ENCODE data around the gene ECI2. TPM values are rescaled to one million over a fixed set of nuclear protein-coding genes. Genes with fewer than 3 reads are reported as not detected.
A peak's percentile ranks its signal among the peaks of the same experiment; 100 is the strongest.
"Not testable (repeated sequence)": the region's sequence is repeated elsewhere in the genome, so short reads cannot be mapped to it uniquely, and the experiment has no call there.

ECI2 gene
- total RNA-seq, 1 experiment from 2014 or later: 98.8 TPM

DNA sequence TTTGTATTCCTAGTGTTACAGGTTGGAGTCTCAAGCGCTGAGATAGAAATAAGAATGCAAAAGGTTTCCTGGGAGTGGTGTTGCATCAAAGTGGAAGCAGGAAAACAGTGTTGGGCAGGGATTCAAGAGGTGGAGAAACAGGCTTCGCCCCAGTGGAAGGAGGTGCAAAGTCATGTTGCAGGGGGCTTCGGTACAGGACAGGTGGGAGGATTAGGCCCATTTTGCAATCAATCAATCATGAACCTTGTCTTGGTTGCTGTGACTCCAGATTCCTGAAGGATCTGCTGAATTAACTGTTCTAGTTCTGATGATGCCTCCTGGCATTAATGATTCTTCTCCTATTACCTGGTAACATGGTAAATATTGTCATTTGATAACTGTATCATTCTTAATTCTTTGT lies 34.1 kb downstream of the ECI2 start:
- DNase-seq: no peak
- Histone ChIP-seq H3K36me3 (replicated peaks; ENCODE audit: control insufficient read depth, insufficient read depth, low read length) (no peaks in the 10 kb centered on the region), H3K27me3 (ENCODE audit: control insufficient read depth, insufficient read depth, low read length) (no peaks in the 10 kb centered on the region), H3K4me3 (ENCODE audit: insufficient read depth, low read depth, low read length) (no peak overlapping the region)

DNA sequence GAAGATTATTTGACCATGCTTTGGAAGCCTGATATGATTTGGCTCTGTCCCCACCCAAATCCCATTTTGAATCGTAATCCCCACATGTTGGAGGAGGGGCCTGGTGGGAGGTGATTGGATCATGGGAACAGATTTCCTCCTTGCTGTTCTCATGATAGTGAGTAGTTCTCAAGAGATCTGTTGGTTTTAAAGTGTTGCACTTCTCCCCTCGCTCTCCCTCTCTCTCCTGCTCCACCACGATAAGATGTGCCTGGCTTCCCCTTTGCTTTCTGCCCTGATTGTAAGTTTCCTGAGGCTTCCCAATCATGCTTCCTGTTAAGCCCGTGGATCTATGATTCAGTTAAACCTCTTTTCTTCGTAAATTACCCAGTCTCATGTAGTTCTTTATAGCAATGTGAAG lies 34.7 kb downstream of the ECI2 start:
- Histone ChIP-seq H3K4me3 (ENCODE audit: insufficient read depth, low read depth, low read length) (no peak overlapping the region), H3K36me3 (replicated peaks; ENCODE audit: control insufficient read depth, insufficient read depth, low read length) (no peaks in the 10 kb centered on the region), H3K27me3 (ENCODE audit: control insufficient read depth, insufficient read depth, low read length) (no peaks in the 10 kb centered on the region)
- no peak for DNase-seq

DNA sequence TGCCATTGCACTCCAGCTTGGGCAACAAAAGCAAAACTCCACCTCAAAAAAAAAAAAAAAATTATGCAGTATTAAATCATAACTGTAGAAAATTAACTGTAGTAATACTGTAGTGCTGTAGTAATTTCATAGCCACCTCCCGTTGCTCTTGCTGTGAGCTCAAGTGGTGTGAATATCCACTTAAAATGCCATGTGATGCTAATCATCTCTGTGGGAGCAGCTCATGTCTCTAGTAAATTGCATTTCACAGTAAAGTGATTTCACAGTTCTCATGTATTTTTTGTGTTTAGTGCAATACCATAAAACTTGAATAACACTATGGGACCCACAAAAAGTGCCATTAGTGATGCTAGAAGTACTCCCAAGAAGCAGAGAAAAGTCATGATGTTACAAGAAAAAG lies 42.1 kb downstream of the ECI2 start:
- H3K4me3 ChIP-seq (ENCODE audit: insufficient read depth, low read depth, low read length): no peak overlapping the region
- H3K27me3 ChIP-seq (ENCODE audit: control insufficient read depth, insufficient read depth, low read length): no peaks in the 10 kb centered on the region
- DNase-seq: no peak
- H3K36me3 ChIP-seq (replicated peaks; ENCODE audit: control insufficient read depth, insufficient read depth, low read length): no peaks in the 10 kb centered on the region

DNA sequence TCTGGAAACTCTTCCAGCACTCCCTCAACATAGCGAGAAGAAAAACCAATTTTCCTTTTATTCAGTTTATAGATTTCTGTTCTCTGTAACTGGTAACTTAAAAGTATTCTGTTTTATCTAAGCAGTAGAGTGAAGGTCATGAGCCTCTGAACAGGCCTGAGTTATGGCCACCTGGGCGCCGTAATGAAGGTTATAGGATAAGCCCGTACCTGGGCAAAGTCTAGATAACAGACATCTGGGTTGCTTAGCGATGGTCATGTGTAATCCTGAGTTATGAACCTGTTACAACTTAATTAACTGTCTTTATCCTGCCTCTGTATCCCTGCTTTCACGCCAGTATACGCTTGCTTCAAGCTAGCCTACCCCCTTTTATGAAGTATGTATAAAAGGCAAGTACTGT lies 43.4 kb downstream of the ECI2 start:
- Histone ChIP-seq H3K27me3 (ENCODE audit: control insufficient read depth, insufficient read depth, low read length) (no peaks in the 10 kb centered on the region), H3K36me3 (replicated peaks; ENCODE audit: control insufficient read depth, insufficient read depth, low read length) (no peaks in the 10 kb centered on the region), H3K4me3 (ENCODE audit: insufficient read depth, low read depth, low read length) (no peak overlapping the region)
- DNase-seq: no peak

DNA sequence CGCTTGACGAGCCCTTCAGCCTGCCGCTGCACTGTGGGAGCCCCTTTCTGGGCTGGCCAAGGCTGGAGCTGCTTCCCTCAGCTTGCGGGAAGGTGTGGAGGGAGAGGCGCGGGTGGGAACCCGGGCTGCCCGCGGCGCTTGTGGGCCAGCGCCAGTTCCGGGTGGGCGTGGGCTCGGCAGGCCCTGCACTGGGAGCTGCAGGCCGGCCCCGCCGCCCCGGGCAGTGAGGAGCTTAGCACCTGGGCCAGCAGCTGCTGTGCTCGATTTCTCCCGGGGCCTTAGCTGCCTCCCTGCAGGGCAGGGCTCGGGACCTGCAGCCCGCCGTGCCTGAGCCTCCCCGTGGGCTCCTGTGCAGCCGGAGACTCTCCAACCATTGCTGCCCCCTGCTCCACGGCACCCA lies 45.3 kb downstream of the ECI2 start:
- H3K36me3 ChIP-seq (replicated peaks; ENCODE audit: control insufficient read depth, insufficient read depth, low read length); H3K27me3 ChIP-seq (ENCODE audit: control insufficient read depth, insufficient read depth, low read length); DNase-seq; H3K4me3 ChIP-seq (ENCODE audit: insufficient read depth, low read depth, low read length): not testable (repeated sequence)

DNA sequence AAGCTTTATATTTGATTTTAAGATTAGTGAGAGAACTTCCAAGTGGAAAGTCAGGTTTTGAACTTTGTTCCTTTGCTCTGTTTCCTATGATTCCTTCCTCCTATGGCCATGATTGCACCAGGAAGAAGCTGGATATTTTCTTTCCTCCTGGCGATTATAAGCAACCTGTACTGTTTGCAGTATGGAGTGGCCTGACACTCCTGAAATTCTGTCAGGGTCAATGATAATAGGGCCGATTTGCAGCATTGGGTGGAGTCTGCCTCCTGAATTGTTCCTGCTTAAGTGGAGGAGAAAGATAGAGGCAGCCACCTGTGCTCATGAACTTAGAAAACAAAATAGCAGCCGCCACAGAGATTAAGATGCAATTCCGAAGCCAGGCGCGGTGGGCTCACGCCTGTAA lies 46.7 kb downstream of the ECI2 start:
- no peaks in the 10 kb centered on the region for H3K36me3 ChIP-seq (replicated peaks; ENCODE audit: control insufficient read depth, insufficient read depth, low read length)
- no peak for DNase-seq
- no peaks in the 10 kb centered on the region for H3K27me3 ChIP-seq (ENCODE audit: control insufficient read depth, insufficient read depth, low read length)
- H3K4me3 ChIP-seq (ENCODE audit: insufficient read depth, low read depth, low read length): no peak overlapping the region

DNA sequence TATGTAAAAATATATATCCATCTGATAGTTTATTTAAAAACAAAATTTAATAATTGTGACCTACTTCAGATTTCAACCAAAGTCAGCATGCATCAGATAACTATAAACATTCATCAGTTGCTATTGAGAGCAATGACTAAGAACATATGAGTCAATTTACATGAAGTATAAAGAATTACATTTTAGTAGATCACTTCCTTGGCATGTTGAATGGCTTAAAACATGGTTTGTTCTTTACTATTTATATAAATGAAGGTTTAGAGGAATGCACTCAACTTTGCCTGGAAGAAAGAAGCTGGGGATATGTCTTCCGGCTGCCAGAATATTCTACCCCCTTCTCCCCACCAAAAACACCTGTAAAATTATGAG lies 50.1 kb downstream of the ECI2 start:
- Histone ChIP-seq H3K4me3 (ENCODE audit: insufficient read depth, low read depth, low read length) (no peak overlapping the region), H3K36me3 (replicated peaks; ENCODE audit: control insufficient read depth, insufficient read depth, low read length) (no peaks in the 10 kb centered on the region), H3K27me3 (ENCODE audit: control insufficient read depth, insufficient read depth, low read length) (no peaks in the 10 kb centered on the region)
- no peak for DNase-seq

DNA sequence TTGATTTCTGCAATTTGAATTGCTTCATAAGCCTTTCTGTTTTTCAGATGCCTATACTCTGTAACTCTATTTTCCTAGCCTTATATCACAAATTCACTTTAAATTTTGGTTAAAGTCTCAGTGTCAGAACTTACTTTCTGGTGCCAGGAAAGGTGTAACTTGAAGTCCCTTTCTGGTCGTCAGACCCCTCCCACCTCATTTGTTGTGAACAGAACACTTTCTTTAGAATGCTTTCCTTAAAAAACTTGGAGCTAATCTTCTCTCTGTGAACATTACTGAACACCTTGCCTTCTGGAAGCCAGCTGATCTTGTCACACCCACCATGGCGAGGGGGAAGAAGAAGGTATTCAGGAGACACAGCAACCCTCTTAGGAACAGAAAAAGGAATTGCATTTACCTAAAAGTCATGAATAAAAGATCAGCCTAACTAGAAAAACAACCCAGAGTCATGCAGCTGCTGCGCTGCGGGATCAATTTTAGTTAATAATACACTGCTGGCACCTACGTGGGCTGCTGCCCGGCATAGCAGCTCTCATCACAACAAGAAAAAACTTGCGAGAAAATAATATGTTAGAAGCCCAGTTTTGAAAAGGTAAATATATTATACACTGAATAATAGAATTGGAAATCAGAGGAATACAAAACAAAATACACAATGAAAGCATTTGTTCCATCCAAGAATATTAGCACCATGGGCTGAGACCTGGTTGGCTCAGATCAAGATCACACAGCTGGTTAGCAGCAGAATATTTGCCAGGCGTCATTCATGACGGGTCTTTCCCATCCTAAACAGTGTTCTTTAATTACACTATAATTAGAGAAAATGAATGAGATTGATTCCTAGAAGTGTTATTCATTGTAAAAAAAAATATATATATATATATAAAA lies 50.7 kb downstream of the ECI2 start:
- no peak for DNase-seq
- Histone ChIP-seq H3K36me3 (replicated peaks; ENCODE audit: control insufficient read depth, insufficient read depth, low read length) (no peaks in the 10 kb centered on the region), H3K27me3 (ENCODE audit: control insufficient read depth, insufficient read depth, low read length) (no peaks in the 10 kb centered on the region), H3K4me3 (ENCODE audit: insufficient read depth, low read depth, low read length) (no peak overlapping the region)

DNA sequence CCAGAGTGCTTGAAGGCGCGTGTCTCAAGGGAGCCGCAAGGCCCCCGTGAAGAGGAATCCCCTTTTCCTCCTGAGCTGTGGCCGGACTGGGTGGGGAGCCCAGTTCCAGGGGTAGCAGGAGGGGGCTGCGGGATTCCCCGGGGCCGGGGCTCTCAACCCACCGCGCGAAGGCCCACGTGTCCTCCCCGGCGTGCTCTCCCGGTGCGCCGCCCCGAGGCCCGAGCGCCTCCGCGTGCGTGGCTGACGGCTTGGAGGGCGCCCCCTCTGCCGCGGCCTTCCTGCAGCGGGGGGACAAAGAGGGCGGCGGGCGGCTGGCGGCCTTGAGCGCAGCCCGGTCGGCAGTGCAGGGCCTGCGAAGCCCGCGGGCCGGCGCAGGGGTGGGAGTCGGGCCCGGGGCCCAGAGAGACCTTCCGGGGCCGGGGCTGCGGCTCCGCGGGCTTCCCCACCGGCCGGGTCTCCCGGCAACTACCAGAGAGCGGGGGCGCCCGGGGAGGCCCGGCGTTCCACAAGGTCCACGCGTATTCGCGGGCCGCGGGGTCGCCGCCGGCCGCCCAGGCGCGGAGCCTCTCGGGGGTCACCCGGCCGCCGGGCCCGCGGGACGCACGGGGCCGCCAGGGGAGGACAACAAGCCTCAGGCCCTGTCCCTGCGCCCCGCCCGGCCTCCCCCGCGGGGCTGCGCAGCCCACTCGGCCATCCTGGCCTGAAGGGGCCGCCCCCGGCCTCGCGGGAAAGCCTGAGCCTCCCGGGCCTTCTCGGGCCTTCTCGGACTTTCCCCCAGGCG lies 56.5 kb downstream of the ECI2 start, which contains the start of gene FAM217A:
TSS of gene FAM217A (minus strand) at position 447 of the 781 bp plus-strand sequence. CDS start 1,723 bp downstream, outside the sequence.
- DNase-seq: peak; percentile 54
- H3K4me3 ChIP-seq (ENCODE audit: insufficient read depth, low read depth, low read length): no peak within 1 kb of the TSS
- no peaks in the 10 kb centered on the region for H3K36me3 ChIP-seq (replicated peaks; ENCODE audit: control insufficient read depth, insufficient read depth, low read length)
- no peaks in the 10 kb centered on the region for H3K27me3 ChIP-seq (ENCODE audit: control insufficient read depth, insufficient read depth, low read length)

DNA sequence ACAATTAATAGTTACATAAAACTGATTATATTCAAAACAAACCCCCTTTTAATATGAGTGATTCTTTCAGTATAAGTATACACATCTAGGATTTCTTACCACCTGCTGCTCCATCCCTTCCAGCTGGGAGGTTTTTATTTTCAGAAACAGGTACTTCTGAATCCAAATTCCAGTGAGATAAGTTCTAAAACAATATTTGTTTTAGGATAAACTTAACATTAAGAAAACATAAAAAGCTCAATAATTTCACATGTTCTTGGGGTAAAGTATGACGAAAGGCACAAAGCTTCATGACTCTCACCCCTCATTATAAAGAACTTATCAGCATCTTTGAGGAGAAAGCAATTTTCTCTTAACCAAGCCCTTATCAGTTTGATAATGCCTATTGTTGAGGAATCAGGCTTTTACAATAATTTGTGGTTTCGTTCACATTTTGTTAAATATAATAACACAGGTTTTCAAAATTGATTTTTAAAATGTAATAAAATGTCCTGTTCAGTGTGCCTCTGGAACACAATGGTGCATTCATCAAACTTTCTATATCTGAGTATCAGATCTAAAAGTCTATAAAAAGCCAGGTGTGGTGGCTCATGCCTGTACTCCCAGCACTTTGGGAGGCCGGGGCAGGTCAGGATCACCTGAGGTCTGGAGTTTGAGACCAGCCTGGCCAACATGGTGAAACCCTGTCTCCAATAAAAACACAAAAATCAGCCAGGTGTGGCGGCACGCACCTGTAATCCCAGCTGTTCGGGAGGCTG lies 60.7 kb downstream of the ECI2 start:
- no peak for DNase-seq
- no peaks in the 10 kb centered on the region for H3K27me3 ChIP-seq (ENCODE audit: control insufficient read depth, insufficient read depth, low read length)
- no peak overlapping the region for H3K4me3 ChIP-seq (ENCODE audit: insufficient read depth, low read depth, low read length)

DNA sequence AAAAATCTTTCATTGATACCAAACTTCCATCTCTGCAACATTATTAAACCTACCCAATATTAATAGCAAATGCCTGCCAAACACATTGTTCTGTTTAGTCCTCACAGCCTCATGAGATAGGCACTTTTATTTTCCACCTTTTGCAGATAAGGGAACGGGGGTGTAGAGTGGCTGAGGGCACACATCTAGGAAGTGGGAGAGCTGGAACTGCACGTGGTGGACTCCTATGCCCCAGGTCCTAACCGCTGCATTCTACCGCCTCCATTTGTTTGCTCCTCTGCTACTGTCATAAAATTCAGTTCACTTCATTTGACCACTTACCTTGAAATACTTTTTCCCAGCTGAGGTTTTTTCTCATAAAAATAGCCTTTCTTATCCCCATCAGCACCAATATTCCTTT lies 64.0 kb downstream of the ECI2 start:
- DNase-seq: no peak
- Histone ChIP-seq H3K27me3 (ENCODE audit: control insufficient read depth, insufficient read depth, low read length) (no peaks in the 10 kb centered on the region), H3K4me3 (ENCODE audit: insufficient read depth, low read depth, low read length) (no peak overlapping the region), H3K36me3 (replicated peaks; ENCODE audit: control insufficient read depth, insufficient read depth, low read length) (no peaks in the 10 kb centered on the region)

More for the DNA sequence above, 60.7 kb downstream of the ECI2 start:
- no peaks in the 10 kb centered on the region for H3K36me3 ChIP-seq (replicated peaks; ENCODE audit: control insufficient read depth, insufficient read depth, low read length)

DNA sequence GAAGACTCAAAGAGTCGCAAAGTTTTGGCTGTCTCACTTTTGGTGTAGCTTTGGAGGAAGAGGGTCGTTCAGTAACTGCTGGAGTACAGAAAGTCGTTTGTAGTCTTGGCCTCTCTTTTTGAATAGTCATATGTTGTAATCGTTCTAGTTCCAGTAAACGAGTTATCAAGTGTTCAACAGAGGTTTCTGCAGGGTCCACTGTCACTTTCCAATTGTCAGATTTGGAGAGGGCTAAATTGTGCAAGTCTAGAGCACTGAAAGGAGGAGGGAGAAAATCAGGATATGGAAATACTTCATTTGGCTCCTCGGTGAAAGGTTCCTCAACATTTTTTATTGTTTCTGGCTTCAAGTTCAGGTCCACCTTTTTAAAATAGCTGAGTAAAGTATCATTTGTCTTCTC lies 66.2 kb downstream of the ECI2 start:
- H3K4me3 ChIP-seq (ENCODE audit: insufficient read depth, low read depth, low read length): no peak overlapping the region

DNA sequence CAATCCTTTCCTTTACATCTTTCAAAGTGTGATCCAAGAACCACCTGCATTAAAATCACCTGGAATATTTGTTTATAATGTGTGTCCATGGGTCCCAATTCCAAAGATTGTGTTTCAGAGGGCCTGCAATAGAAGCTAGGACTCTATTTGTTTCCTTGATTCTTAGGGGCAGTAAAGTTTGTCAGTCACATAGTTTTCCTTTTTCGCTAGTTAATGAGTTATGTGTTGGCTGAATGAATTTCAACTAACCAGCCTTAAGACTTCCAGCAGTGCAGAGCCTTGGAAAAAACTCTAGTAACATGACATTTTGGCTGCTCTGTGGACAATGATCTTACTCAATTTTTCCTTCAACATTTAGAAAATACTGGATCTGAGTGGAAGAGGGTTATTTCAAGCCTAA lies 67.7 kb downstream of the ECI2 start:
- no peaks in the 10 kb centered on the region; the same call in 1 of the 2 replicates for H3K36me3 ChIP-seq (replicated peaks; ENCODE audit: control insufficient read depth, insufficient read depth, low read length)

More for the DNA sequence above, 66.2 kb downstream of the ECI2 start:
- DNase-seq: no peak
- H3K27me3 ChIP-seq (ENCODE audit: control insufficient read depth, insufficient read depth, low read length): no peaks in the 10 kb centered on the region
- H3K36me3 ChIP-seq (replicated peaks; ENCODE audit: control insufficient read depth, insufficient read depth, low read length): no peaks in the 10 kb centered on the region

DNA sequence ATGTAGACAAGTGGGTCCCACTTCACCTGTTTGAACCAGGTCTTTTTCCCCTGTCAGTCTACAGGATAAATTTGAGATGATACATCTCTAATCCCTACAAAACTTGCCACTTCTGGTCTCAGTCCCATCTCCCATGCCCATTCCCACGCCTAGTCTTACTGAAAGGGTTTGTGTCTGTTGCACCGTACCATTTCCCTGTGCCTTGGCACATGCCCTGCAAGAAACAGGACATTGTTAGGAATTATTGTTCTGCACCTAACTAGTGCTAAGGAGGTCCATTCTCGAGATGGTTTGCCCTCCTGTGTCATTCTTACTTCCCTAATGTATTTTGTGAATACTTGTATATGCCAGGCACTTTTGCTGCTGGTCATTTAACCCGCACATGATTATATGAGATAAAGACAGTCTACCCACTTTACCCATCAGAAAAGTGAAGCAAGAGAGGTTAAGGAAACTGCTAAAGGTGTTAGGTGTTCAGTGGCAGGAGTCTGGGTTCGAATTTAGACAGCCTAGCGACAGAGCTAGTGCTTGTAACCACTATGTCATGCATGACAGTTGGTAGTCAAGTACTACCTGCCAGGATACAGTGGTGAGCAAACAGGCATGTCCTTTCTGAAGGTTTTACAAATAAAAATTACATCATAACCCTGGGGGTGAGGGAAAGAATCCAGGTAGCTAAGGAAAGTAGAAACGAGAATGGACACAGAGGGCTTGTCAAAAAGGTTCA lies 69.2 kb downstream of the ECI2 start:
- Histone ChIP-seq H3K27me3 (ENCODE audit: control insufficient read depth, insufficient read depth, low read length) (no peaks in the 10 kb centered on the region), H3K36me3 (replicated peaks; ENCODE audit: control insufficient read depth, insufficient read depth, low read length) (peaks cover 4% of the 10 kb centered on the region), H3K4me3 (ENCODE audit: insufficient read depth, low read depth, low read length) (no peak overlapping the region)
- no peak for DNase-seq

More for the DNA sequence above, 67.7 kb downstream of the ECI2 start:
- Histone ChIP-seq H3K27me3 (ENCODE audit: control insufficient read depth, insufficient read depth, low read length) (no peaks in the 10 kb centered on the region), H3K4me3 (ENCODE audit: insufficient read depth, low read depth, low read length) (no peak overlapping the region)
- DNase-seq: no peak

Measured in H7 (cell line).